GM19239 (cell line): ENCODE results near the gene ERFL.
A peak's percentile ranks its signal among the peaks of the same experiment; 100 is the strongest.

Experiments used
- DNase-seq: peaks from one replicate; pipeline ENCODE4 v3.0.0; 2011; ENCODE audit warnings: low spot score; ENCODE audit not compliant: insufficient read length
- FAIRE-seq: peaks from 2 replicates; lab custom pipeline; 2011; peaks lifted over from hg19 to GRCh38; lab: Jason Lieb, UNC

ERFL gene

GRCh38 chr19:41903193-41903953, 24.9 kb downstream of the ERFL start:
- no peak for DNase-seq
- no peak for FAIRE-seq

DNA sequence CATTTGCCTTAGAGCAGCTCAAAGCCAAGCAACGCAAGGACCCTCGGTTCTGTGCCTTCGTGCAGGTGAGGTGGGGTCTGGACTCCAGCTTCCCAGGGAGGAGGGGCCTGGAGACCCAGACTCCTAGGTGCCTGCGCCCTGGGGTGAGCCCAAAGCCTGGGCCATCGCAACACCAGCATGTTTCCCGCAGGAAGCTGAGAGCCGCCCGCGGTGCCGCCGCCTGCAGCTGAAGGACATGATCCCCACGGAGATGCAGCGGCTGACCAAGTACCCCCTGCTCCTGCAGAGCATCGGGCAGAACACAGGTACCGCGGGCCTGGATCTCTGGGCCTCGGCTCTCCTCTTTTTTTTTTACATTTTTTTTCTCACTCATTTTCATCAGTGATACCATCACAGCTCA, 25.7 kb downstream of the ERFL start:
- FAIRE-seq (no peak), DNase-seq (no peak)

- DNase-seq (no peak), FAIRE-seq (no peak)
Measured at GRCh38 chr19:41901707-41902360, 26.4 kb downstream of the ERFL start.

DNA sequence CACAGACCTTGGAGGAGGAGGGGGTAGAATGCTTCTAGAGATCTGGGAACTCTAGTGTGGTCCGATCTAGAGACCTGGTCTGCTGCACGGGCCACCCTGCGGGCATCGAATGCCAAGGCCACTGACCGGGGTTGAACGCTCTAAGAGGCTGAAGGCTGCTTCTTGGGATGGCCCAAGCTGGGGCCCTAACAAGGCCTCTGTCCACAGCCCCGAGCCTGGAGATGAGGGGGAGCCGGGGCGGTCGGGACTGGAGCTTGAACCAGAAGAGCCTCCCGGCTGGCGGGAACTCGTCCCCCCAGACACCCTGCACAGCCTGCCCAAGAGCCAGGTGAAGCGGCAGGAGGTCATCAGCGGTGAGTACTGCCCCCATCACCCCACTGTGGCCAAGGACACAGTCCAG, 30.0 kb downstream of the ERFL start:
- no peak for FAIRE-seq
- DNase-seq, result no peak

- DNase-seq (no peak), FAIRE-seq (no peak)
Measured at GRCh38 chr19:41897820-41898219, 30.4 kb downstream of the ERFL start.

- DNase-seq (no peak), FAIRE-seq (no peak)
Measured at GRCh38 chr19:41897181-41897580, 31.1 kb downstream of the ERFL start.

GRCh38 chr19:41896581-41896942, 31.7 kb downstream of the ERFL start:
- no peak for FAIRE-seq
- DNase-seq, result no peak

- no peak for FAIRE-seq
- no peak for DNase-seq
Measured at GRCh38 chr19:41895745-41896580, 32.3 kb downstream of the ERFL start.

DNA sequence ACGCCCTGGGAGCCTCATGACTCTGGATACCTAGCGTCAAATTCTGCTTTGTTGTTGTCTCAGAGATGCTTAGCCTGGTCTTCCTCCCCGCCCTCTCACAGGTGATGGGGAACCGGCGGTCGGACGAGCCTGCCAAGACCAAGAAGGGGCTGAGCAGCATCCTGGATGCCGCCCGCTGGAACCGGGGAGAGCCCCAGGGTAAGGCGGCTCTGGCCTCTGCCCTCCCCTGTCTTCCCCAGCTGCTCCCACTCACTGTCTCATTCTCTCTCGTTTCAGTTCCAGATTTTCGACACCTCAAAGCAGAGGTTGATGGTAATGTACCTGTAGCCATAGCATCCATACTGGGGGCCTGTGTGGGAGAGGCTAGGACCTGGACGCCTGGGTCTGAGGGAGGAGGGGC, 33.9 kb downstream of the ERFL start:
- no peak for DNase-seq
- FAIRE-seq, result no peak

DNA sequence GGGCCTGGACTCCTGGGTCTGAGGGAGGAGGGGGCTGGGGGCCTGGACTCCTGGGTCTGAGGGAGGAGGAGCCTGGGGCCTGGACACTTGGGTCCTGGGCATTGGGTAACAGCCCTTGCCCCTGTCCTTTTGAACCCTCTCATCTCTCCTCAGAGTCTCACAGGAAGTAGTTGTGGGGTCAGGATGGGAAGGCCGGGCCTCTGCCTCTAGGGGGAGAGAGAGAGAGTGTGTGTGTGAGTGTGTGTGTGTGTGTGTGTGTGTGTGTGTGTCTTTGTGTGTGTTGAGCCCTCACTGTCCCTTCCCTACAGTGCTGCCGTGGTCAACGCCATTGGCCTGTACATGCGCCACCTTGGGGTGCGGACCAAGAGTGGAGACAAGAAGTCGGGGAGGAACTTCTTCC, 34.4 kb downstream of the ERFL start:
- no peak for DNase-seq
- no peak for FAIRE-seq

GRCh38 chr19:41892173-41892902, 35.9 kb downstream of the ERFL start:
- FAIRE-seq, result no peak

GRCh38 chr19:41890936-41891335, 37.3 kb downstream of the ERFL start:
- FAIRE-seq, result no peak
- DNase-seq, result no peak

More at GRCh38 chr19:41892173-41892902, 35.9 kb downstream of the ERFL start:
- no peak for DNase-seq

GRCh38 chr19:41889896-41890295, 38.4 kb downstream of the ERFL start:
- FAIRE-seq, result no peak
- DNase-seq, result no peak

- FAIRE-seq (no peak), DNase-seq (no peak)
Measured at GRCh38 chr19:41888926-41889325, 39.3 kb downstream of the ERFL start.

DNA sequence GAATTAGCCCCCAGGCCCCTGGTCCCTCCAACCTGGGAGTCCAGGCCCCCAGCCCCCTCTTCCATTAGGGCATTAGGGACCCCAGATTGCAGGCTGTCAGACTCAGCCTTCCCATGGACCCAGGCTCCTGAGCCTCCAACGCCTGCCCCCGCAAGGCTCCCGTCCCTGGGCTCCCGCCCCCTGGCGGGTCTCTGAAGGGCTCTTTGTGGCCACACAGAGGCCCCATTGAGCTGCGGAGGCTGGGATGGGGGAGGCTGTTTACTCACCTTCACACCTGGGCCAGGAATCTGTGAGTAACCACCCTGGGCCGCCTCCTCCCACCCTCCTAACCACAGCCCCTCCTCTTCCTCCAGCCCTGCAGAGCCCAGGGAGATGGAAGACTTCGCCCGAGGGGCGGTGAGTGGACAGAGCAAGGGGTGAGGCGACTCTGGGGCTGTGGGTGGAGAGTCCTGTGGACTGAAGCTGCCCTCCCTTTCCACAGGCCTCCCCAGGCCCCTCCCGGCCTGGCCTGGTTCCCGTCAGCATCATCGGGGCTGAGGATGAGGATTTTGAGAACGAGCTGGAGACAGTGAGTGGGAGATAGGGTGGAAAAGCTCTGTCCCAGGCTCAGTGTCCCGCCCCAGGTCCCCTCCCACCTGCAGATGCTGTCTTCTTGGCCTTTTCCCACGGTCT, 40.4 kb downstream of the ERFL start:
- FAIRE-seq, result peak; percentile 37
- no peak for DNase-seq

DNA sequence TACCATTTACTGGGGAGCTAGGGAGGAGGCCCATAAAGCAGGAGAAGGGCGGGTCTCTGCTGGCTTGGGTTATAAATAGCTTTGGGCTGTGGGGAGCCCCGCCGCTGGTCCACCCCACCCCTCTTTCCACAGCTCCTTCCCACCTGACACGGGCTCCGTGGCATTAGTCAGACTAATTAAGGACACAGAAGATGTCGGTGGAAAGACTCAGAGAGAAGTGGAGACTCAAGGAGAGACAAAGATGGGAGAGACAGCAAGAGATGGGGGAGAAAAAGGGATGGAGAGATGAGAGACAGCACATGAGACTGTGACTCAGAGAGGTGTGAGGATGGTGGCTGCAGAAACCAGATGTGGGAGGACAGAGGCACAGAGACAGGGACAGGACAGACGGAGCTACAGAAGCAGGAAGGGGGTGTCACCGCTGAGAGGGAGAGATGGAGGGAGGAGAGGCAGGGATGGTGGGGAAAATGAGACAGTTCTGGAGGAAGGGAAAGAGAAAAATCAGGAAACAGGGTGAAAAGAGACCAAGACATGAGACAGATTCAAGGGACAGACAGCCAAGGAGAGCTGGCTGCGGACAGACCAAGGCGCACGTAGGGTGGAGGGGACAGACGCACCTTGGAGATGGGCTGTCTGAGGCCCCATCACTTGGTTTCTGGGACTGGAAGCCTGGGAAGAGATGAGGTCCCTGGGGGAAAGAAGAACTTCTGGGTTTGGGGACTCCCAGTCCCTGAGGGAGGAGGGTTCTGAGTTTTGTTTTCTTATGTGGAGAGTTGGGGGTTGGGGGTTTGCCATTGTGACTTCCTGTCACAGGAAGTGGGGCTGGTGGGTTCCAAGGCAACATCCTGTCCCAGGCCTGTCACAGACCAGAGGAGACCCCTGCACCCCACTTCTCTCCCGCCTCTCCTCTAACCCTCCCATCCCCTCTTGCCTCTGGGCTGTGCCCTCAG, 41.2 kb downstream of the ERFL start:
- peak; percentile 92 for FAIRE-seq

GRCh38 chr19:41883821-41884733, 44.2 kb downstream of the ERFL start:
- FAIRE-seq (peak; percentile 96), DNase-seq (peak; percentile 94)

More for the DNA sequence above, 41.2 kb downstream of the ERFL start:
- DNase-seq, result no peak

GRCh38 chr19:41883463-41883820, 44.8 kb downstream of the ERFL start:
- FAIRE-seq, result no peak

More at GRCh38 chr19:41883463-41883820, 44.8 kb downstream of the ERFL start:
- DNase-seq, result no peak
